ENCODE results near the gene TUFT1. TPM values are rescaled to one million over a fixed set of nuclear protein-coding genes. Genes with fewer than 3 reads are reported as not detected.
A peak's percentile ranks its signal among the peaks of the same experiment; 100 is the strongest.

Gene TUFT1
- total and polyA plus RNA-seq, 7 donors: 8.0 to 18.0 (median 12.1) TPM

DNA sequence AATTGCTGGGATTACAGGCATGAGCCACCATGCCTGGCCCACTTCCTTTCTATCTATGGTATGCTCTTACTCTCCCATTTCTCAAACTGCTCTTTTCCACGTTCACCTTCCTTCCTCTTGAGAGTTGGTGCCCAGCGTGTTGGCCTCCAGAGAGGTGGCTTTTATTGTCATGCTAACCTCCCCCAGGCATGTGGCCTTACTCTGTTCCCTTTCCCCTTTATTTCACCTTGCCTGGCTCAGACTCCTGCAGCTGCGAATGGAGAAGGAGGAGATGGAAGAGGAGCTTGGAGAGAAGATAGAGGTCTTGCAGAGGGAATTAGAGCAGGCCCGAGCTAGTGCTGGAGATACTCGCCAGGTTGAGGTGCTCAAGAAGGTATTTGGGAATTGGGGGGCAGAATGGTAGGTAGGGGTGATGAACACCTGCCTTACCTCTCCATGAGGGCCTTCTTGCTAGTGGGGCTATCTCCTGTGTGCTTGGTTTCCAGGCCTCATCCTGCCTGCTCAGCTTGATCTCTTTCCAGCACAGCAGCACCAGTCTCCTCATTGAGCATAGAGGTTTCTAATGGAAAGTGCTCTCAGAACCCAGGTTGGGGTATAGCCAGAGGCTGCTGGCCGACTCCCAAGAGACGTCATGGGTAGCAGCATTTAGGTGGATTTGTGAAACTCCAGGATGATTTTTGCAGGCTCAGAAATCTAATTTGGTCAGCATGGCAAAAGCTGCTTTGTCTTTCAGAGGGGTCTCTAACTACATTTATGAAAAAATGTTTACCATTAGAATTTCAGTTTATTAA lies 13.2 kb upstream of the TUFT1 start:
- TF ChIP-seq POLR2A (IDR thresholded peaks at IDR 0.05) (no peak), EP300 (IDR thresholded peaks at IDR 0.05) (no peak), POLR2AphosphoS5 (IDR thresholded peaks at IDR 0.05) (no peak)
- TF ChIP-seq, protein P1, sequence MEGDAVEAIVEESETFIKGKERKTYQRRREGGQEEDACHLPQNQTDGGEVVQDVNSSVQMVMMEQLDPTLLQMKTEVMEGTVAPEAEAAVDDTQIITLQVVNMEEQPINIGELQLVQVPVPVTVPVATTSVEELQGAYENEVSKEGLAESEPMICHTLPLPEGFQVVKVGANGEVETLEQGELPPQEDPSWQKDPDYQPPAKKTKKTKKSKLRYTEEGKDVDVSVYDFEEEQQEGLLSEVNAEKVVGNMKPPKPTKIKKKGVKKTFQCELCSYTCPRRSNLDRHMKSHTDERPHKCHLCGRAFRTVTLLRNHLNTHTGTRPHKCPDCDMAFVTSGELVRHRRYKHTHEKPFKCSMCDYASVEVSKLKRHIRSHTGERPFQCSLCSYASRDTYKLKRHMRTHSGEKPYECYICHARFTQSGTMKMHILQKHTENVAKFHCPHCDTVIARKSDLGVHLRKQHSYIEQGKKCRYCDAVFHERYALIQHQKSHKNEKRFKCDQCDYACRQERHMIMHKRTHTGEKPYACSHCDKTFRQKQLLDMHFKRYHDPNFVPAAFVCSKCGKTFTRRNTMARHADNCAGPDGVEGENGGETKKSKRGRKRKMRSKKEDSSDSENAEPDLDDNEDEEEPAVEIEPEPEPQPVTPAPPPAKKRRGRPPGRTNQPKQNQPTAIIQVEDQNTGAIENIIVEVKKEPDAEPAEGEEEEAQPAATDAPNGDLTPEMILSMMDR (IDR thresholded peaks at IDR 0.05): no peak
- intact Hi-C loops (cut with DNase I): no loop called here
- no peak overlapping the region for H3K27ac ChIP-seq
- H3K4me1 ChIP-seq: no peaks in the 10 kb centered on the region
- WGBS, 2 donors: 88% methylated on average over 7 of the region's 7 CpGs
- no peak overlapping the region for H3K4me3 ChIP-seq
- no peaks in the 10 kb centered on the region for H3K9me3 ChIP-seq
- H3K27me3 ChIP-seq: no peaks in the 10 kb centered on the region
- peak; percentile 19 for DNase-seq
- no peaks in the 10 kb centered on the region for H3K36me3 ChIP-seq

DNA sequence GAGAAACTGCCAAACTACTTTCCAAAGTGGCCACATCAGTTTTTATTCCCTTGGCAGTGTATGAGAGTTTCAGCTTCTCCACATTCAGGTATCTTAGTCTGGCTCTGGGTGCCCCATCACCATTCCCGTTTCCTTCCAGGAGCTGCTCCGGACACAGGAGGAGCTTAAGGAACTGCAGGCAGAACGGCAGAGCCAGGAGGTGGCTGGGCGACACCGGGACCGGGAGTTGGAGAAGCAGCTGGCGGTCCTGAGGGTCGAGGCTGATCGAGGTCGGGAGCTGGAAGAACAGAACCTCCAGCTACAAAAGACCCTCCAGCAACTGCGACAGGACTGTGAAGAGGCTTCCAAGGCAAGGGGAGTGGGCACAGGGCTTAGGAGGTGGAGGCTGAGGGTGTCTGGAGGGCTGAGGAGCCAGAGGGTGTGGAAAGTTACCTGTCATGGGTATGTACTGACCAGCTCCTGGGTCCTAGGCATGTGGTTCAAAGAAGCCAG lies 10.9 kb upstream of the TUFT1 start:
- Histone ChIP-seq H3K27ac (no peak overlapping the region), H3K4me1 (no peaks in the 10 kb centered on the region), H3K27me3 (no peaks in the 10 kb centered on the region), H3K9me3 (no peaks in the 10 kb centered on the region), H3K4me3 (no peak overlapping the region), H3K36me3 (no peaks in the 10 kb centered on the region)
- no peak for DNase-seq
- 94 to 95% methylated on average over 11 of the region's 11 CpGs for WGBS, 2 donors
- TF ChIP-seq EP300 (IDR thresholded peaks at IDR 0.05): no peak
- no peak for TF ChIP-seq POLR2A (IDR thresholded peaks at IDR 0.05)
- TF ChIP-seq, protein P1 (IDR thresholded peaks at IDR 0.05): no peak
- no peak for TF ChIP-seq POLR2AphosphoS5 (IDR thresholded peaks at IDR 0.05)
- intact Hi-C loops (cut with DNase I): no loop called here

DNA sequence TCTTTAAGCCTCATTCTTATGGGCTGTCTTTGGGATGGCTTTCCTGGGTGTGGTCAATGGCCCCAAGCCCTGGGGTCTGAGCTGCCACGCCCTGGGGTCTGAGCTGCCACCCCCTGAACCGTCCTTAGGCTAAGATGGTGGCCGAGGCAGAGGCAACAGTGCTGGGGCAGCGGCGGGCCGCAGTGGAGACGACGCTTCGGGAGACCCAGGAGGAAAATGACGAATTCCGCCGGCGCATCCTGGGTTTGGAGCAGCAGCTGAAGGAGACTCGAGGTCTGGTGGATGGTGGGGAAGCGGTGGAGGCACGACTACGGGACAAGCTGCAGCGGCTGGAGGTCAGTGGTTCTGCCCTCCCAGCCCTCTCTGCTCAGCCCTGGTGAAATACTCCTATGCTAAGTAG lies 10.3 kb upstream of the TUFT1 start:
- Histone ChIP-seq H3K27ac (no peak overlapping the region), H3K36me3 (no peaks in the 10 kb centered on the region), H3K27me3 (no peaks in the 10 kb centered on the region), H3K4me3 (no peak overlapping the region), H3K4me1 (no peaks in the 10 kb centered on the region), H3K9me3 (no peaks in the 10 kb centered on the region)
- TF ChIP-seq, protein P1 (IDR thresholded peaks at IDR 0.05): no peak
- TF ChIP-seq EP300 (IDR thresholded peaks at IDR 0.05) (no peak), POLR2AphosphoS5 (IDR thresholded peaks at IDR 0.05) (no peak), POLR2A (IDR thresholded peaks at IDR 0.05) (no peak)
- intact Hi-C loops (cut with DNase I): no loop called here
- 94% methylated on average over 18 of the region's 18 CpGs for WGBS, 2 donors
- no peak for DNase-seq

DNA sequence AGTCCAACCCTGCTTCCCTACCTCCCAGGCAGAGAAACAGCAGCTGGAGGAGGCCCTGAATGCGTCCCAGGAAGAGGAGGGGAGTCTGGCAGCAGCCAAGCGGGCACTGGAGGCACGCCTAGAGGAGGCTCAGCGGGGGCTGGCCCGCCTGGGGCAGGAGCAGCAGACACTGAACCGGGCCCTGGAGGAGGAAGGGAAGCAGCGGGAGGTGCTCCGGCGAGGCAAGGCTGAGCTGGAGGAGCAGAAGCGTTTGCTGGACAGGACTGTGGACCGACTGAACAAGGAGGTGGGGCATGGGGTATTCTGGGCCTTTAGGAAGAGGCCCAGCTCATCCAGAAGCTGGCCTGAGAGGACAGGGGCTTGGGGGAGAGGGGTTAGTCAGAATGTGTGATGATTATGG lies 9.6 kb upstream of the TUFT1 start:
- no peak for TF ChIP-seq POLR2A (IDR thresholded peaks at IDR 0.05)
- TF ChIP-seq POLR2AphosphoS5 (IDR thresholded peaks at IDR 0.05): no peak
- TF ChIP-seq EP300 (IDR thresholded peaks at IDR 0.05): no peak
- TF ChIP-seq, protein P1 (IDR thresholded peaks at IDR 0.05): no peak
- H3K27me3 ChIP-seq: no peaks in the 10 kb centered on the region
- H3K4me3 ChIP-seq: no peak overlapping the region
- no peaks in the 10 kb centered on the region for H3K9me3 ChIP-seq
- no peaks in the 10 kb centered on the region for H3K36me3 ChIP-seq
- intact Hi-C loops (cut with DNase I): no loop called here
- no peak for DNase-seq
- 84 to 90% methylated on average over 11 of the region's 11 CpGs for WGBS, 2 donors
- H3K27ac ChIP-seq: no peak overlapping the region
- H3K4me1 ChIP-seq: no peaks in the 10 kb centered on the region
